Stomach (tissue), 4 donors: ENCODE measurements around the gene HIBCH.
A peak's percentile ranks its signal among the peaks of the same experiment; 100 is the strongest.

Source experiments
- CTCF ChIP-seq, 7 experiments: fragments of 450-650 bp in 4 of 7; fragments of 200-600 bp in 3 of 7; sonication (generic) in 3 of 7; IDR thresholded peaks; one replicate each; pipeline ENCODE4 v1.5.1; 2016 to 2019; ENCODE audit warnings: antibody characterized with exemption in 7 of 7, control low read depth in 2 of 7, mild to moderate bottlenecking in 1 of 7
- EP300 ChIP-seq: sonication (generic); formaldehyde crosslinking; IDR thresholded peaks from one replicate; pipeline ENCODE4 v1.6.1; 2017; ENCODE audit warnings: antibody characterized with exemption
- POLR2A ChIP-seq, 4 donors: fragments of 450-650 bp; IDR thresholded peaks; one replicate each; pipeline ENCODE4 v1.6.1; 2016; ENCODE audit warnings: antibody characterized with exemption in 4 of 4, control low read depth in 2 of 4, mild to moderate bottlenecking in 1 of 4, moderate library complexity in 1 of 4
- POLR2AphosphoS5 ChIP-seq, 3 donors: sonication (generic); formaldehyde crosslinking; IDR thresholded peaks; one replicate each; pipeline ENCODE4 v1.6.1; 2016; ENCODE audit warnings: antibody characterized with exemption in 3 of 3

- TF ChIP-seq CTCF (IDR thresholded peaks at IDR 0.05) (peak in 3 of 7 experiments; percentile 15 to 31 (median 16)), POLR2A (IDR thresholded peaks at IDR 0.05) (no peak), POLR2AphosphoS5 (IDR thresholded peaks at IDR 0.05) (no peak), EP300 (no peak)
Observed at GRCh38 chr2:190344276-190344827, 24.7 kb upstream of the HIBCH start.
